ENCODE data around the gene ZYG11B.
"Not testable (repeated sequence)": the region's sequence is repeated elsewhere in the genome, so short reads cannot be mapped to it uniquely, and the experiment has no call there.

ZYG11B gene

GRCh38 chr1:52836035-52836434, 109.8 kb downstream of the ZYG11B start:
- no peaks in the 10 kb centered on the region for H3K36me3 ChIP-seq (ENCODE audit: control insufficient read depth, insufficient read depth, low read length)
- no peak overlapping the region for H3K4me3 ChIP-seq (ENCODE audit: low read depth, low read length)
- H3K9ac ChIP-seq (ENCODE audit: low read depth, low read length): no peak overlapping the region
- peaks cover 16% of the 10 kb centered on the region for H3K4me1 ChIP-seq (ENCODE audit: control insufficient read depth, insufficient read depth, low read length)
- H3K9me3 ChIP-seq (ENCODE audit: control insufficient read depth, insufficient read depth, low read length): no peaks in the 10 kb centered on the region
- H3K27me3 ChIP-seq (ENCODE audit: control insufficient read depth, insufficient read depth, low read length): no peaks in the 10 kb centered on the region

GRCh38 chr1:52839175-52839574, 112.9 kb downstream of the ZYG11B start:
- not testable (repeated sequence) for H3K36me3 ChIP-seq (ENCODE audit: control insufficient read depth, insufficient read depth, low read length); H3K4me3 ChIP-seq (ENCODE audit: low read depth, low read length); H3K9me3 ChIP-seq (ENCODE audit: control insufficient read depth, insufficient read depth, low read length); H3K27me3 ChIP-seq (ENCODE audit: control insufficient read depth, insufficient read depth, low read length); H3K9ac ChIP-seq (ENCODE audit: low read depth, low read length)
- peaks cover 13% of the 10 kb centered on the region for H3K4me1 ChIP-seq (ENCODE audit: control insufficient read depth, insufficient read depth, low read length)

GRCh38 chr1:52842643-52843310, 116.5 kb downstream of the ZYG11B start, which contains the start of gene ZYG11A:
ZYG11A (plus strand) TSS chr1:52842760; CDS start chr1:52842884, 124 bp downstream.
- H3K4me3 ChIP-seq (ENCODE audit: low read depth, low read length): peak within 1 kb of the TSS; percentile 87
- no peaks in the 10 kb centered on the region for H3K36me3 ChIP-seq (ENCODE audit: control insufficient read depth, insufficient read depth, low read length)
- peaks cover 10% of the 10 kb centered on the region for H3K27me3 ChIP-seq (ENCODE audit: control insufficient read depth, insufficient read depth, low read length)
- peaks cover 4% of the 10 kb centered on the region for H3K4me1 ChIP-seq (ENCODE audit: control insufficient read depth, insufficient read depth, low read length)
- peak within 1 kb of the TSS; percentile 83 for H3K9ac ChIP-seq (ENCODE audit: low read depth, low read length)
- H3K9me3 ChIP-seq (ENCODE audit: control insufficient read depth, insufficient read depth, low read length): no peaks in the 10 kb centered on the region

GRCh38 chr1:52845119-52845518, 118.9 kb downstream of the ZYG11B start:
- H3K27me3 ChIP-seq (ENCODE audit: control insufficient read depth, insufficient read depth, low read length); H3K9ac ChIP-seq (ENCODE audit: low read depth, low read length); H3K9me3 ChIP-seq (ENCODE audit: control insufficient read depth, insufficient read depth, low read length); H3K36me3 ChIP-seq (ENCODE audit: control insufficient read depth, insufficient read depth, low read length); H3K4me3 ChIP-seq (ENCODE audit: low read depth, low read length); H3K4me1 ChIP-seq (ENCODE audit: control insufficient read depth, insufficient read depth, low read length): not testable (repeated sequence)

- H3K36me3 ChIP-seq (ENCODE audit: control insufficient read depth, insufficient read depth, low read length): no peaks in the 10 kb centered on the region
- no peak overlapping the region for H3K4me3 ChIP-seq (ENCODE audit: low read depth, low read length)
- H3K4me1 ChIP-seq (ENCODE audit: control insufficient read depth, insufficient read depth, low read length): no peaks in the 10 kb centered on the region
- no peak overlapping the region for H3K9ac ChIP-seq (ENCODE audit: low read depth, low read length)
- peaks cover 6% of the 10 kb centered on the region for H3K27me3 ChIP-seq (ENCODE audit: control insufficient read depth, insufficient read depth, low read length)
- H3K9me3 ChIP-seq (ENCODE audit: control insufficient read depth, insufficient read depth, low read length): no peaks in the 10 kb centered on the region
Observed at GRCh38 chr1:52848423-52848822, 122.2 kb downstream of the ZYG11B start.

- H3K4me1 ChIP-seq (ENCODE audit: control insufficient read depth, insufficient read depth, low read length): no peaks in the 10 kb centered on the region
Observed at GRCh38 chr1:52850951-52851350, 124.7 kb downstream of the ZYG11B start.

GRCh38 chr1:52852854-52853253, 126.6 kb downstream of the ZYG11B start:
- H3K9ac ChIP-seq (ENCODE audit: low read depth, low read length): no peak overlapping the region
- no peaks in the 10 kb centered on the region for H3K27me3 ChIP-seq (ENCODE audit: control insufficient read depth, insufficient read depth, low read length)
- no peaks in the 10 kb centered on the region for H3K36me3 ChIP-seq (ENCODE audit: control insufficient read depth, insufficient read depth, low read length)
- no peaks in the 10 kb centered on the region for H3K4me1 ChIP-seq (ENCODE audit: control insufficient read depth, insufficient read depth, low read length)
- H3K4me3 ChIP-seq (ENCODE audit: low read depth, low read length): no peak overlapping the region
- no peaks in the 10 kb centered on the region for H3K9me3 ChIP-seq (ENCODE audit: control insufficient read depth, insufficient read depth, low read length)

More at GRCh38 chr1:52850951-52851350, 124.7 kb downstream of the ZYG11B start:
- H3K9ac ChIP-seq (ENCODE audit: low read depth, low read length): no peak overlapping the region
- H3K36me3 ChIP-seq (ENCODE audit: control insufficient read depth, insufficient read depth, low read length): no peaks in the 10 kb centered on the region
- no peak overlapping the region for H3K4me3 ChIP-seq (ENCODE audit: low read depth, low read length)
- no peaks in the 10 kb centered on the region for H3K27me3 ChIP-seq (ENCODE audit: control insufficient read depth, insufficient read depth, low read length)
- no peaks in the 10 kb centered on the region for H3K9me3 ChIP-seq (ENCODE audit: control insufficient read depth, insufficient read depth, low read length)

- no peak overlapping the region for H3K4me3 ChIP-seq (ENCODE audit: low read depth, low read length)
- H3K9ac ChIP-seq (ENCODE audit: low read depth, low read length): no peak overlapping the region
- no peaks in the 10 kb centered on the region for H3K36me3 ChIP-seq (ENCODE audit: control insufficient read depth, insufficient read depth, low read length)
- no peaks in the 10 kb centered on the region for H3K27me3 ChIP-seq (ENCODE audit: control insufficient read depth, insufficient read depth, low read length)
- H3K9me3 ChIP-seq (ENCODE audit: control insufficient read depth, insufficient read depth, low read length): no peaks in the 10 kb centered on the region
- no peaks in the 10 kb centered on the region for H3K4me1 ChIP-seq (ENCODE audit: control insufficient read depth, insufficient read depth, low read length)
Observed at GRCh38 chr1:52855584-52855983, 129.3 kb downstream of the ZYG11B start.

GRCh38 chr1:52856026-52856425, 129.8 kb downstream of the ZYG11B start:
- Histone ChIP-seq H3K4me3 (ENCODE audit: low read depth, low read length) (no peak overlapping the region), H3K4me1 (ENCODE audit: control insufficient read depth, insufficient read depth, low read length) (no peaks in the 10 kb centered on the region), H3K9me3 (ENCODE audit: control insufficient read depth, insufficient read depth, low read length) (no peaks in the 10 kb centered on the region), H3K27me3 (ENCODE audit: control insufficient read depth, insufficient read depth, low read length) (no peaks in the 10 kb centered on the region), H3K36me3 (ENCODE audit: control insufficient read depth, insufficient read depth, low read length) (no peaks in the 10 kb centered on the region), H3K9ac (ENCODE audit: low read depth, low read length) (no peak overlapping the region)

- no peak overlapping the region for H3K9ac ChIP-seq (ENCODE audit: low read depth, low read length)
- no peaks in the 10 kb centered on the region for H3K27me3 ChIP-seq (ENCODE audit: control insufficient read depth, insufficient read depth, low read length)
- no peak overlapping the region for H3K4me3 ChIP-seq (ENCODE audit: low read depth, low read length)
- H3K9me3 ChIP-seq (ENCODE audit: control insufficient read depth, insufficient read depth, low read length): no peaks in the 10 kb centered on the region
- H3K36me3 ChIP-seq (ENCODE audit: control insufficient read depth, insufficient read depth, low read length): no peaks in the 10 kb centered on the region
- no peaks in the 10 kb centered on the region for H3K4me1 ChIP-seq (ENCODE audit: control insufficient read depth, insufficient read depth, low read length)
Observed at GRCh38 chr1:52857443-52857842, 131.2 kb downstream of the ZYG11B start.

- Histone ChIP-seq H3K4me3 (ENCODE audit: low read depth, low read length) (no peak overlapping the region), H3K27me3 (ENCODE audit: control insufficient read depth, insufficient read depth, low read length) (no peaks in the 10 kb centered on the region), H3K36me3 (ENCODE audit: control insufficient read depth, insufficient read depth, low read length) (no peaks in the 10 kb centered on the region), H3K9ac (ENCODE audit: low read depth, low read length) (no peak overlapping the region), H3K9me3 (ENCODE audit: control insufficient read depth, insufficient read depth, low read length) (no peaks in the 10 kb centered on the region), H3K4me1 (ENCODE audit: control insufficient read depth, insufficient read depth, low read length) (no peaks in the 10 kb centered on the region)
Observed at GRCh38 chr1:52862666-52863458, 136.6 kb downstream of the ZYG11B start.

Measured in iPS-15b (cell line).